ENCODE measurements around the gene IFT25. TPM values are rescaled to one million over a fixed set of nuclear protein-coding genes. Genes with fewer than 3 reads are reported as not detected.

The IFT25 gene
- total RNA-seq, 6 experiments from 2014 or later = 11.7 to 19.3 (median 12.9) TPM

GRCh38 chr1:53947172-53947907 is 1.8 kb upstream of the IFT25 start:
- Histone ChIP-seq H3K4me1 (peaks cover 0 to 40% (median 0%) of the 10 kb centered on the region in 4 donors), H3K27me3 (no peaks in the 10 kb centered on the region), H3K9me3 (no peaks in the 10 kb centered on the region), H3K4me3 (peak overlapping the region; percentile 74 to 91 (median 90)), H3K36me3 (peaks cover 0 to 6% (median 3%) of the 10 kb centered on the region in 4 donors), H3K27ac (no peak overlapping the region)
- TF ChIP-seq CTCF (IDR thresholded peaks at IDR 0.05) (no peak), POLR2A (IDR thresholded peaks at IDR 0.05) (no peak)
- intact Hi-C loops (cut with DNase I) = loop anchor here in 1 of 2 donors (5.0 kb wide), 2 partner anchors 55 to 70 kb away; partner anchors contain the start of gene DIO1
- ATAC-seq (no peak), DNase-seq (no peak)
- WGBS (ENCODE audit: insufficient coverage, low coverage, low lambda C conversion rate, missing lambda C conversion rate) = 56% methylated on average over 6 of the region's 6 CpGs

DNA sequence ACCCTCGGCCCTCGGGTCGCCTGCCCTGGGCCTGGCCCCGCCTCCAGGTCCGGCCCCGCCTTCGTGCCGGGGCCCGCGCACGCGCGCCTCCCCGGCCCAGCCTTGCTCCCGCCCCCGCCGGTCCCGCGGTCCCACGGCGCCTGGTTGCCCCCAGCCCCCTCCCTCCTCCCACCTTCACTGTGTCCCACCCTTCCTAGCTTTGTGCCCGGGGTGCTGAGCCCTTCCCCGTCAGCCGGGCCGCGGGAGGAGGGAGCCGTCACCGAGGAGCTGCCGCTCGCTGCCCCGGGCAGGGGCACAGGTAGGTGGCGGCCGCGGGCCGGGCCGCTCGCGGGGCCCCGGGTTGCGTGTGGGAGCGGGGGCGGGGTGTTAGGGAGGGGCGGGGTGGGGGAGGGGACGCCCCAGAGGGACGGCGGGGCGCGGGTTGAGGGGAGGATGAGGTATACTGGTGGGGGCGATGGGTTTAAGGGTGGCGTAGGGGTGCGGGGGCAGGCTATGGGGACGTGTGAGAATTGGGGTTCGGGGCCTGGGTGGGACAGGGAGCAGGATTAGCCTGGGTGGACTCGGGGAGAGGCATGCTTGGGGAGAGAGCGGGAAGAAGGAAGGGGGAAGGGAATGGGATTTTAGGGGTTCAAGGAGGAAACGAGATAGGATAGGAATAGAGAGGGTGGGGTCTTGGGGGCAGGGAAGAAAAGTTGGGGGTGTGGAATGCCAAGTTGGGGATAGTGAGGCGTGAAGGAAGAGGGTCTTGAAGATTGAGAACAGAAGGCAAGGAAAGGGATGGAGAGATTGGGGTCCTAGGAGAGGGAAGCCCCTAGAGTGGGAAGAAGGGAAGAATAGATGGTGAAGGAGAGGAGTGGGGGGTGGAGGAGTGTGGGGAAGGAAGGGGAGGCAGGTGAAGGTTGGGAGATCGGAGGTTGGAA is 1.0 kb upstream of the IFT25 start, which contains the start of gene LRRC42:
Gene LRRC42 (plus strand): TSS at position 99 of the 920 bp plus-strand sequence. CDS start 5,650 bp downstream, outside the sequence.
- Histone ChIP-seq H3K4me3 (peak within 1 kb of the TSS; percentile 74 to 91 (median 90)), H3K27me3 (no peaks in the 10 kb centered on the region), H3K27ac (peak within 1 kb of the TSS; percentile 64 to 83 (median 77)), H3K9me3 (no peaks in the 10 kb centered on the region), H3K4me1 (peaks cover 0 to 35% (median 0%) of the 10 kb centered on the region in 4 donors), H3K36me3 (no peaks in the 10 kb centered on the region)
- ATAC-seq (peak; percentile 76 to 84 (median 80)), DNase-seq (no peak)
- TF ChIP-seq POLR2A (IDR thresholded peaks at IDR 0.05) (no peak), CTCF (IDR thresholded peaks at IDR 0.05) (peak in 3 of 4 donors; percentile 11 to 31 (median 18))
- whole genome bisulfite sequencing (ENCODE audit: insufficient coverage, low coverage, low lambda C conversion rate, missing lambda C conversion rate) = 1% methylated on average over 20 of the region's 58 CpGs
- intact Hi-C loops (cut with DNase I) = loop anchor here in 1 of 2 donors (5.0 kb wide), 2 partner anchors 54 to 69 kb away; partner anchors contain the start of gene DIO1

GRCh38 chr1:53945183-53945432 is 391 bp downstream of the IFT25 start:
- Histone ChIP-seq H3K27ac (peak overlapping the region; percentile 52 to 83 (median 77)), H3K36me3 (no peaks in the 10 kb centered on the region), H3K9me3 (no peaks in the 10 kb centered on the region), H3K4me3 (peak overlapping the region; percentile 74 to 91 (median 90)), H3K27me3 (no peaks in the 10 kb centered on the region), H3K4me1 (peaks cover 0 to 25% (median 0%) of the 10 kb centered on the region in 4 donors)
- TF ChIP-seq POLR2A (IDR thresholded peaks at IDR 0.05) (no peak), CTCF (IDR thresholded peaks at IDR 0.05) (no peak)
- ATAC-seq (no peak), DNase-seq (no peak)
- 0% methylated on average over 5 of the region's 16 CpGs for WGBS (ENCODE audit: insufficient coverage, low coverage, low lambda C conversion rate, missing lambda C conversion rate)
- intact Hi-C loops (cut with DNase I) = loop anchor here in 1 of 2 donors (5.0 kb wide), 2 partner anchors 53 to 68 kb away; partner anchors contain the start of gene DIO1

- no peak for DNase-seq
- peak overlapping the region; percentile 52 to 83 (median 77) for H3K27ac ChIP-seq
- intact Hi-C loops (cut with DNase I) = loop anchor here in 1 of 2 donors (5.0 kb wide), 2 partner anchors 52 to 67 kb away; partner anchors contain the start of gene DIO1
- WGBS (ENCODE audit: insufficient coverage, low coverage, low lambda C conversion rate, missing lambda C conversion rate) = 57% methylated on average over 19 of the region's 20 CpGs
- no peaks in the 10 kb centered on the region for H3K36me3 ChIP-seq
- H3K4me3 ChIP-seq = peak overlapping the region; percentile 74 to 91 (median 90)
- peaks cover 0 to 25% (median 0%) of the 10 kb centered on the region in 4 donors for H3K4me1 ChIP-seq
- no peak for ATAC-seq
- H3K27me3 ChIP-seq = no peaks in the 10 kb centered on the region
- no peaks in the 10 kb centered on the region for H3K9me3 ChIP-seq
- TF ChIP-seq CTCF (IDR thresholded peaks at IDR 0.05) (no peak), POLR2A (IDR thresholded peaks at IDR 0.05) (no peak)
These were observed 873 bp downstream of the IFT25 start for GRCh38 chr1:53944469-53945182.
